Endothelial cell of umbilical vein (primary cell): ENCODE results near the gene KIFC3. TPM values are rescaled to one million over a fixed set of nuclear protein-coding genes. Genes with fewer than 3 reads are reported as not detected.

Experiments
- BruUV-seq: library from RNA; stranded (reverse); fragments of 400-500 nt; replicated peaks from 2 replicates; lab custom pipeline; 2021; lab: Mats Ljungman, UMichigan
- CTCF ChIA-PET: fragments of 300-600, 350-600 bp; sonication (Branson Sonifier 250); formaldehyde crosslinking; loops from one replicate; lab custom pipeline; 2021; ENCODE audit warnings: antibody characterized with exemption, inconsistent platforms; lab: Charles Lee
- POLR2A ChIA-PET: fragments of 300-600, 350-600 bp; sonication (Branson Sonifier 250); formaldehyde crosslinking; loops from one replicate; lab custom pipeline; 2021; ENCODE audit warnings: antibody characterized with exemption, inconsistent platforms; lab: Charles Lee
- DNase-seq: peaks from one replicate; pipeline ENCODE4 v3.0.0-alpha.2; 2011; ENCODE audit warnings: low read depth, low spot score
- FAIRE-seq: peaks from 2 replicates; lab custom pipeline; 2011; peaks lifted over from hg19 to GRCh38; lab: Jason Lieb, UNC
- H2AFZ ChIP-seq: 2 replicates; pipeline ENCODE4 v1.6.0; 2012; ENCODE audit warnings: low read depth, low read length, control low read depth, inconsistent platforms
- H3K27ac ChIP-seq: 2 replicates; pipeline ENCODE4 v1.5.1; 2011; ENCODE audit warnings: low read depth, mild to moderate bottlenecking, control low read depth, low read length, moderate library complexity; ENCODE audit not compliant: insufficient read depth
- H3K27me3 ChIP-seq, 2 experiments: 2 replicates each; pipeline versions ENCODE4 v1.6.0 to v1.6.1; 2011; ENCODE audit warnings: low read length in 2 of 2, mixed read lengths in 1 of 2; ENCODE audit not compliant: control insufficient read depth in 2 of 2, insufficient read depth in 2 of 2
- H3K36me3 ChIP-seq, 2 experiments: 2 replicates in 1 of 2; 3 replicates in 1 of 2; pipeline ENCODE4 v1.5.1; 2011; ENCODE audit warnings: low read length in 2 of 2, mild to moderate bottlenecking in 1 of 2, moderate library complexity in 1 of 2; ENCODE audit not compliant: control insufficient read depth in 2 of 2, insufficient read depth in 2 of 2; ENCODE audit errors: extremely low read depth in 1 of 2
- H3K4me1 ChIP-seq: 3 replicates; pipeline ENCODE4 v1.5.1; 2011; ENCODE audit warnings: mild to moderate bottlenecking, low read length; ENCODE audit not compliant: control insufficient read depth, insufficient read depth; ENCODE audit errors: extremely low read depth
- H3K4me2 ChIP-seq: 2 replicates; pipeline ENCODE4 v1.6.1; 2011; ENCODE audit warnings: low read length, control low read depth, mixed read lengths; ENCODE audit not compliant: insufficient read depth
- H3K4me3 ChIP-seq, 3 experiments: fragments of 200-600 bp in 1 of 3; sonication (generic), shearing (Covaris generic) in 1 of 3; replicated peaks in 1 of 3; 2 replicates each; pipeline ENCODE4 v1.5.1; 2011 to 2016; ENCODE audit warnings: control low read depth in 3 of 3, low read length in 3 of 3, mild to moderate bottlenecking in 2 of 3, inconsistent platforms in 1 of 3, low read depth in 1 of 3, moderate library complexity in 1 of 3; ENCODE audit not compliant: insufficient read depth in 1 of 3
- H3K79me2 ChIP-seq: 2 replicates; pipeline ENCODE4 v1.6.0; 2012; ENCODE audit warnings: low read length, inconsistent platforms; ENCODE audit not compliant: control insufficient read depth, insufficient read depth
- H3K9ac ChIP-seq: replicated peaks from 2 replicates; pipeline ENCODE3; 2011; ENCODE audit warnings: low read length, control low read depth; ENCODE audit not compliant: insufficient read depth; ENCODE audit errors: extremely low read depth
- H3K9me1 ChIP-seq: replicated peaks from 3 replicates; pipeline ENCODE4 v1.6.0; 2011; ENCODE audit warnings: mild to moderate bottlenecking, low read length; ENCODE audit not compliant: control insufficient read depth, insufficient read depth; ENCODE audit errors: extremely low read depth
- H3K9me3 ChIP-seq: replicated peaks from 2 replicates; pipeline ENCODE4 v1.5.1; 2012; ENCODE audit warnings: low read length, inconsistent platforms; ENCODE audit not compliant: control insufficient read depth, insufficient read depth
- H4K20me1 ChIP-seq: replicated peaks from 2 replicates; pipeline ENCODE3; 2011; ENCODE audit warnings: mild to moderate bottlenecking, low read length; ENCODE audit not compliant: control insufficient read depth, insufficient read depth; ENCODE audit errors: extremely low read depth
- CTCF ChIP-seq, 2 donors: IDR thresholded peaks; 1 replicate in 1 of 2; 2 replicates in 1 of 2; pipeline ENCODE4 v1.5.1; 2011; ENCODE audit warnings: low read length in 2 of 2, mild to moderate bottlenecking in 2 of 2, moderate library complexity in 2 of 2, control low read depth in 1 of 2, inconsistent platforms in 1 of 2, low read depth in 1 of 2; ENCODE audit not compliant: insufficient read depth in 1 of 2; ENCODE audit errors: extremely low read depth in 1 of 2
- EZH2 ChIP-seq: IDR thresholded peaks from 2 replicates; pipeline ENCODE4 v1.6.1; 2012; ENCODE audit warnings: borderline replicate concordance, low read depth, mild to moderate bottlenecking, moderate library complexity, low read length, inconsistent platforms; ENCODE audit not compliant: severe bottlenecking
- FOS ChIP-seq: IDR thresholded peaks from 2 replicates; pipeline ENCODE4 v1.6.1; 2011; ENCODE audit warnings: mild to moderate bottlenecking, low read length, moderate library complexity, borderline replicate concordance; ENCODE audit not compliant: insufficient read depth
- GATA2 ChIP-seq: IDR thresholded peaks from 2 replicates; pipeline ENCODE4 v1.7.0; 2011; ENCODE audit warnings: low read depth, mild to moderate bottlenecking, moderate library complexity, mixed read lengths, low read length; ENCODE audit not compliant: insufficient read length, insufficient read depth
- JUN ChIP-seq: IDR thresholded peaks from 2 replicates; pipeline ENCODE4 v1.6.1; 2011; ENCODE audit warnings: borderline replicate concordance, low read depth; ENCODE audit not compliant: insufficient read length, insufficient read depth
- MAX ChIP-seq: IDR thresholded peaks from 2 replicates; pipeline ENCODE4 v1.6.1; 2011; ENCODE audit not compliant: insufficient read depth, insufficient read length
- MYC ChIP-seq: IDR thresholded peaks from one replicate; pipeline ENCODE4 v1.6.1; 2011; ENCODE audit warnings: mild to moderate bottlenecking, low read depth, low read length
- POLR2A ChIP-seq: IDR thresholded peaks from 2 replicates; pipeline ENCODE4 v1.6.1; 2012; ENCODE audit warnings: low read depth, mild to moderate bottlenecking, control low read depth, low read length
- POLR2AphosphoS5 ChIP-seq: IDR thresholded peaks from 2 replicates; pipeline ENCODE4 v1.6.1; 2012; ENCODE audit warnings: low read depth, mild to moderate bottlenecking, control low read depth, low read length, moderate library complexity; ENCODE audit not compliant: insufficient read depth
- dilution Hi-C: fragments of 300-500 bp; cut with MboI; formaldehyde crosslinking; loops from one replicate; pipeline ENCODE4 v1.15.0; 2019; ENCODE audit warnings: low sequenced_read_pairs; ENCODE audit not compliant: extremely low pct_ligation_motif_present
- intact Hi-C: fragments of 100-400 bp; cut with micrococcal nuclease; formaldehyde crosslinking; loops from one replicate; pipeline ENCODE4 v1.10.0; 2022
- polyA plus RNA-seq, 4 experiments: library from polyadenylated mRNA; depleted of rRNA in 3 of 4; stranded (reverse) in 3 of 4; unstranded in 1 of 4; fragments of >200 nt; gene quantifications; 2 replicates each; pipeline versions ENCODE4 v1.2.1 to v1.2.3, GENCODE V29; 2011 to 2012; ENCODE audit warnings: missing spikeins in 1 of 4
- total RNA-seq: library from RNA; stranded (reverse); gene quantifications from 2 replicates; pipeline ENCODE4 v1.2.3, GENCODE V29; 2021

The KIFC3 gene
- total and polyA plus RNA-seq, 2 donors (not counting 3 experiments of a cell fraction or from before 2014, with no cell fraction given), result 36.3 to 62.2 TPM

- no peak overlapping the region for H3K4me2 ChIP-seq
- H3K79me2 ChIP-seq, result no peaks in the 10 kb centered on the region
- no peak for DNase-seq
- ChIA-PET POLR2A (interaction anchor here (0.5 kb wide), 1 partner anchor 221 kb away, joined by 3 read pairs; no protein-coding TSS in a partner anchor), CTCF (interaction anchor here (0.9 to 3.8 kb wide), 6 partner anchors 8 to 303 kb away, joined by 3 to 15 read pairs (median 4); partner anchors contain the start of gene KIFC3)
- no peak for TF ChIP-seq POLR2AphosphoS5
- TF ChIP-seq MAX, result no peak
- no peak for TF ChIP-seq POLR2A
- no peak for TF ChIP-seq EZH2
- no peak for TF ChIP-seq CTCF (IDR thresholded peaks at IDR 0.05; ENCODE audit: extremely low read depth in 1 of 2, insufficient read depth in 1 of 2, low read depth in 1 of 2, low read length in 2 of 2)
- TF ChIP-seq JUN, result no peak
- no peak for TF ChIP-seq MYC
- TF ChIP-seq FOS, result no peak
- TF ChIP-seq GATA2, result no peak
- no peak overlapping the region for H3K4me3 ChIP-seq
- no peak overlapping the region for H3K27ac ChIP-seq
- H2AFZ ChIP-seq, result no peak overlapping the region
- H3K9ac ChIP-seq, result no peak overlapping the region
- peaks cover 1 to 2% of the 10 kb centered on the region in 2 experiments for H3K27me3 ChIP-seq
- H4K20me1 ChIP-seq, result no peaks in the 10 kb centered on the region
- H3K4me1 ChIP-seq, result peaks cover 5% of the 10 kb centered on the region
- no peak for FAIRE-seq
- dilution Hi-C loops, result no loop called here
- BruUV-seq, result no TSS peak
- no peaks in the 10 kb centered on the region for H3K9me1 ChIP-seq
- no peaks in the 10 kb centered on the region for H3K9me3 ChIP-seq
- intact Hi-C loops, result no loop called here
- H3K36me3 ChIP-seq, result no peaks in the 10 kb centered on the region
Observed at GRCh38 chr16:57818377-57819064, 16.2 kb upstream of the KIFC3 start.
